ENCODE data around the gene ACSM3. TPM values are rescaled to one million over a fixed set of nuclear protein-coding genes. Genes with fewer than 3 reads are reported as not detected.
"Not testable (repeated sequence)": the region's sequence is repeated elsewhere in the genome, so short reads cannot be mapped to it uniquely, and the experiment has no call there.

The ACSM3 gene
- polyA plus RNA-seq, 4 donors: 96.3 to 132 (median 116) TPM

- no peak for DNase-seq (ENCODE audit: low read depth in 4 of 4, low spot score in 3 of 4)
Observed at GRCh38 chr16:20753727-20754126, 10.1 kb upstream of the ACSM3 start.

GRCh38 chr16:20755238-20755637 lies 8.6 kb upstream of the ACSM3 start:
- DNase-seq (ENCODE audit: low read depth in 4 of 4, low spot score in 3 of 4): no peak

GRCh38 chr16:20755799-20756198 lies 8.0 kb upstream of the ACSM3 start:
- DNase-seq (ENCODE audit: low read depth in 4 of 4, low spot score in 3 of 4): not testable (repeated sequence)

- DNase-seq (ENCODE audit: low read depth in 4 of 4, low spot score in 3 of 4): no peak
Observed at GRCh38 chr16:20760346-20760745, 3.5 kb upstream of the ACSM3 start.

GRCh38 chr16:20761175-20761574 lies 2.6 kb upstream of the ACSM3 start:
- no peak for DNase-seq (ENCODE audit: low read depth in 4 of 4, low spot score in 3 of 4)

- no peak for DNase-seq (ENCODE audit: low read depth in 4 of 4, low spot score in 3 of 4)
Observed at GRCh38 chr16:20762404-20763123, 1.2 kb upstream of the ACSM3 start.

GRCh38 chr16:20764448-20764847 lies 634 bp downstream of the ACSM3 start:
- not testable (repeated sequence) for DNase-seq (ENCODE audit: low read depth in 4 of 4, low spot score in 3 of 4)

GRCh38 chr16:20765732-20766131 lies 1.9 kb downstream of the ACSM3 start:
- no peak for DNase-seq (ENCODE audit: low read depth in 4 of 4, low spot score in 3 of 4)

GRCh38 chr16:20766294-20766693 lies 2.5 kb downstream of the ACSM3 start:
- DNase-seq (ENCODE audit: low read depth in 4 of 4, low spot score in 3 of 4): no peak

GRCh38 chr16:20767577-20767976 lies 3.8 kb downstream of the ACSM3 start:
- no peak for DNase-seq (ENCODE audit: low read depth in 4 of 4, low spot score in 3 of 4)

- no peak for DNase-seq (ENCODE audit: low read depth in 4 of 4, low spot score in 3 of 4)
Observed at GRCh38 chr16:20768121-20768520, 4.3 kb downstream of the ACSM3 start.

- DNase-seq (ENCODE audit: low read depth in 4 of 4, low spot score in 3 of 4): no peak
Observed at GRCh38 chr16:20768818-20769217, 5.0 kb downstream of the ACSM3 start.

- no peak for DNase-seq (ENCODE audit: low read depth in 4 of 4, low spot score in 3 of 4)
Observed at GRCh38 chr16:20773679-20774078, 9.9 kb downstream of the ACSM3 start.

- peak in 1 of 4 donors; percentile 28 for DNase-seq (ENCODE audit: low read depth in 4 of 4, low spot score in 3 of 4)
Observed at GRCh38 chr16:20774703-20775362, 11.0 kb downstream of the ACSM3 start.

GRCh38 chr16:20781697-20782096 lies 17.9 kb downstream of the ACSM3 start:
- no peak for DNase-seq (ENCODE audit: low read depth in 4 of 4, low spot score in 3 of 4)

GRCh38 chr16:20782470-20782869 lies 18.7 kb downstream of the ACSM3 start:
- DNase-seq (ENCODE audit: low read depth in 4 of 4, low spot score in 3 of 4): no peak

- DNase-seq (ENCODE audit: low read depth in 4 of 4, low spot score in 3 of 4): no peak
Observed at GRCh38 chr16:20784204-20784603, 20.4 kb downstream of the ACSM3 start.

- no peak for DNase-seq (ENCODE audit: low read depth in 4 of 4, low spot score in 3 of 4)
Observed at GRCh38 chr16:20789130-20789529, 25.3 kb downstream of the ACSM3 start.

GRCh38 chr16:20791923-20792612 lies 28.3 kb downstream of the ACSM3 start:
- DNase-seq (ENCODE audit: low read depth in 4 of 4, low spot score in 3 of 4): no peak

GRCh38 chr16:20798364-20798763 lies 34.5 kb downstream of the ACSM3 start:
- DNase-seq (ENCODE audit: low read depth in 4 of 4, low spot score in 3 of 4): no peak

GRCh38 chr16:20799599-20799998 lies 35.8 kb downstream of the ACSM3 start:
- no peak for DNase-seq (ENCODE audit: low read depth in 4 of 4, low spot score in 3 of 4)

- no peak for DNase-seq (ENCODE audit: low read depth in 4 of 4, low spot score in 3 of 4)
Observed at GRCh38 chr16:20801278-20801677, 37.5 kb downstream of the ACSM3 start.
